ENCODE data around the gene CD33.

Gene CD33

DNA sequence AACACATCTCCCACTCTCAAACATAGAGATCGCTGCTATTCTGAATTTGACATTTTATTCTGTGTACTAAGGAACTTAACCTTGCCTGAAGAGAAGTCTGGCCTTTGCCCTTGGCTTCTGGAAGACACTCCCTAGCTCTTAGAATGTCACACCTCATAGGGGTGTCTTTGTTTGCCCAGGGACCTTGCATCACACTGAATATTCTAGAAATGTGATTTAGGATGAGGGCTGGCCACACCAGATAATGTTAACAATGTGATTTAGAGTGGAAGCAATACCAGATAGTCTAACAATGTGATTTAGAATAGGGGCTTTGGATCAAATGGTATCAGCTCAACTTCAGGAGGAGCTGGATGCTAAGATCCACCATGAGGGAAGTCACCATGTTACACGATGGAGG is 32.6 kb downstream of the CD33 start:
- H4K8ac ChIP-seq (ENCODE audit: low read length) = no peak overlapping the region
- H3K14ac ChIP-seq (ENCODE audit: low read length in 2 of 2) = no peak overlapping the region
- H2AFZ ChIP-seq (ENCODE audit: low read depth, low read length) = no peak overlapping the region
- H3K9me3 ChIP-seq (ENCODE audit: control insufficient read depth, low read length) = no peaks in the 10 kb centered on the region
- no peak overlapping the region for H2AK5ac ChIP-seq (ENCODE audit: low read length, severe bottlenecking)
- H3K9ac ChIP-seq (ENCODE audit: low read length) = no peak overlapping the region
- no peak for DNase-seq
- no peak overlapping the region for H3K23ac ChIP-seq (ENCODE audit: low read length in 2 of 2)
- no peak overlapping the region for H2BK15ac ChIP-seq (ENCODE audit: low read depth, poor library complexity, severe bottlenecking)
- H3K4me2 ChIP-seq (ENCODE audit: low read length, poor library complexity, severe bottlenecking) = no peak overlapping the region
- H2BK120ac ChIP-seq (ENCODE audit: low read depth, low read length) = no peak overlapping the region
- H3K27ac ChIP-seq (ENCODE audit: low read length, poor library complexity, severe bottlenecking) = no peak overlapping the region
- H4K91ac ChIP-seq (ENCODE audit: low read length) = no peak overlapping the region
- H3K4me3 ChIP-seq (ENCODE audit: insufficient read depth in 1 of 2, low read depth in 1 of 2, low read length in 2 of 2) = no peak overlapping the region
- 70% methylated on average over 2 of the region's 2 CpGs for WGBS
- H3K79me1 ChIP-seq (replicated peaks; ENCODE audit: low read length, poor library complexity, severe bottlenecking) = no peaks in the 10 kb centered on the region
- no peak overlapping the region for H3K18ac ChIP-seq (ENCODE audit: low read depth in 1 of 2, low read length in 2 of 2)
- no peak overlapping the region for H2BK5ac ChIP-seq (ENCODE audit: low read depth, low read length, poor library complexity, severe bottlenecking)
- H2BK12ac ChIP-seq (ENCODE audit: low read length in 2 of 2) = no peak overlapping the region
- no peaks in the 10 kb centered on the region for H3K36me3 ChIP-seq (ENCODE audit: control insufficient read depth in 1 of 2, insufficient read depth in 2 of 2, low read depth in 1 of 2, low read length in 2 of 2)
- no peak overlapping the region for H3K4ac ChIP-seq (ENCODE audit: low read depth in 1 of 2, low read length in 2 of 2)
- peaks cover 0 to 24% of the 10 kb centered on the region in 2 experiments for H3K27me3 ChIP-seq (ENCODE audit: control insufficient read depth in 1 of 2, insufficient read depth in 1 of 2, low read length in 2 of 2)
- H3K4me1 ChIP-seq (ENCODE audit: control insufficient read depth, insufficient read depth, low read depth, low read length) = no peaks in the 10 kb centered on the region

DNA sequence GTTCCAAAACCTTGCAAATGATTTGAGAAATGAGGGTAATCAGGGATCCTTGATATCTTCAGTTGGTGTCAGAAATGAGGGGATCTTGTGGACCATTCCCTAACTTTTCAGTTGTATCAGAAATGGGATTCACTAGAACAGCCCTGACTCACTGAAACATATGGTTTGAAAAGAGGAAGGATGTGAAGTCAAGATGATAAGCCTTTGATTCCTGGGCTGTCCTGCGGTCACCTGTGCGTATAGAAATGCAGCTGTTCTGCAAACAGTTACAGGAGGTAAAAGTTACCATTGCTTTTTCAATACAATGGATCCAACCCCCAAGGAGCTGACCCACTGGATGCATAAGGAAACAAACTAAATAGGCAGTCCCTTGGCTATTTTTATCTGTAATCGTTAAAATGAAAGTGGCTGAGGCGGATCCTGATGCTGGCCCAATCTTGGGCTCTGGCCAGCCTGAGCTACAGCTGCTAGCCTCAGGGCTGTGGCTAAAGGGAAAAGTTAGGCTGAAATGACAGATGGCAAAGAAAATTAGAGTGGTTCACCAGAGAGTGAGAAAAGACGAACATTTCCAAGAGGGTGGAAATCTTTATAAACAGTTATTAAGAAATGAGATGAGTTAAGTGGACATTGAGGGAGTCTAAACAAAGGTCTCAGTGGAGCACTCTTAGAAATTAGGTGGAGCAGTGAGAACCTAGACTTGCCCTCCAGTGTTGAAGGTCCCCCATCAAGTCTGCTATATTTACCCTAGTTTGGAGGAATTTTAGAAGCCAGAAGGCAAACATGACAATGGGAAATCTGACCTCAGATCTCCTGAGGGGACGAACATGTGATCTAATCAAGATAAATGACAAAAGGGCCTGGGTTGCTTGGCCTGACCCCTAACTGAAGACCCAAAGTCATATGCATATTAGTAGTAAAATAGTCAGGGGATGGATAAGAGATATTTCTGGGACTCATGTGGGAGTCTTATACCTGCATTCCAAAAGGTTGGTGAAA is 33.6 kb downstream of the CD33 start:
- 85% methylated on average over 6 of the region's 6 CpGs for WGBS
- H3K9ac ChIP-seq (ENCODE audit: low read length) = no peak overlapping the region

DNA sequence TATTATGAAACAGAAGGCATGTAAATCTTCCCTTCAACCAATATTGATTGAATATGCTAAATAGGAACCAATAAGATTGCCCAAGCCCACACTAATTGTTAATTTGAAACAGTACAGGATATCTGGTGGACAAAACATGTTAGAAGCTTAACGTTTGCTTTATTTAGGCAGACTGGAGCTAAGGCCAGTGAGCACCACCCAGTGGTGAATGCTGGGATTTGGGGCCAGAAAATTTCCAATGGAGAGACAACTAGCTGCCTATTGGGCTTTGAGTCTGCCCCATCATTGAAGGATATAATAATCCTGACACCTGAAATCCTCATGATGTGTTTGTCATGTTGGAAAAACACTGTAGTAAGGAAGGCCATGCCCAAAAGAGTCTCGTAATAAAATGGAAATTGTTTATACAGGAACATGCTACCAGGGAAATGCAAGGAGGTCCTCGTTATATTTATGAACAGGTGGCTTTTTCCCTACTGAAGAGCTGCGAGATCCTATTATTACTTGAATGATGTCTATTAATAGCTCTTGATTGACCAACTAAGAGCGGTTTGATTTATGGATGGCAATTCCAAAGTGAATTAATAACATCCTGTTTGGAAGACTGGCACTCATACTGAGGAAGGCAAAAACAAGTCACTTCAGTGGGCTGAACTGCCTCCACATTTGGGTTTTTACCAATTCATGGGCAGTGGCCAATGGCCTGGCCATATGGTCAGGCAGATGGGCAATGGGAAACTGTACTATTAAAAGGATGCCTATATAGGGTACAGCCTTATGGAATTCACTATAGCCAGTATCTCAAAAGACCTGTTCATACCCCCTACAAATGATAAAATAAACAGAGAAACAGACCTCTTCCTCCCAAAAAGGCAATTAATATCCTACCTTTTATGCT is 34.7 kb downstream of the CD33 start:
- H3K27me3 ChIP-seq (ENCODE audit: control insufficient read depth in 1 of 2, insufficient read depth in 1 of 2, low read length in 2 of 2) = peaks cover 0 to 34% of the 10 kb centered on the region in 2 experiments
- H2BK12ac ChIP-seq (ENCODE audit: low read length in 2 of 2) = no peak overlapping the region
- H3K9ac ChIP-seq (ENCODE audit: low read length) = no peak overlapping the region
- no peak overlapping the region for H2BK15ac ChIP-seq (ENCODE audit: low read depth, poor library complexity, severe bottlenecking)
- H2BK120ac ChIP-seq (ENCODE audit: low read depth, low read length) = no peak overlapping the region
- DNase-seq = peak; percentile 6
- H3K4ac ChIP-seq (ENCODE audit: low read depth in 1 of 2, low read length in 2 of 2) = no peak overlapping the region
- no peak overlapping the region for H3K18ac ChIP-seq (ENCODE audit: low read depth in 1 of 2, low read length in 2 of 2)
- no peak overlapping the region for H2BK5ac ChIP-seq (ENCODE audit: low read depth, low read length, poor library complexity, severe bottlenecking)
- H3K23ac ChIP-seq (ENCODE audit: low read length in 2 of 2) = no peak overlapping the region
- no peak overlapping the region for H3K4me2 ChIP-seq (ENCODE audit: low read length, poor library complexity, severe bottlenecking)
- WGBS = 28% methylated on average over 5 of the region's 5 CpGs
- no peak overlapping the region for H3K27ac ChIP-seq (ENCODE audit: low read length, poor library complexity, severe bottlenecking)
- no peaks in the 10 kb centered on the region for H3K79me1 ChIP-seq (replicated peaks; ENCODE audit: low read length, poor library complexity, severe bottlenecking)
- no peak overlapping the region for H3K4me3 ChIP-seq (ENCODE audit: insufficient read depth in 1 of 2, low read depth in 1 of 2, low read length in 2 of 2)
- H3K36me3 ChIP-seq (ENCODE audit: control insufficient read depth in 1 of 2, insufficient read depth in 2 of 2, low read depth in 1 of 2, low read length in 2 of 2) = no peaks in the 10 kb centered on the region
- H3K4me1 ChIP-seq (ENCODE audit: control insufficient read depth, insufficient read depth, low read depth, low read length) = no peaks in the 10 kb centered on the region
- no peaks in the 10 kb centered on the region for H3K9me3 ChIP-seq (ENCODE audit: control insufficient read depth, low read length)
- no peak overlapping the region for H2AK5ac ChIP-seq (ENCODE audit: low read length, severe bottlenecking)
- no peak overlapping the region for H3K14ac ChIP-seq (ENCODE audit: low read length in 2 of 2)
- H4K8ac ChIP-seq (ENCODE audit: low read length) = no peak overlapping the region
- no peak overlapping the region for H2AFZ ChIP-seq (ENCODE audit: low read depth, low read length)
- H4K91ac ChIP-seq (ENCODE audit: low read length) = no peak overlapping the region

More for the DNA sequence above, 33.6 kb downstream of the CD33 start:
- Histone ChIP-seq H3K36me3 (ENCODE audit: control insufficient read depth in 1 of 2, insufficient read depth in 2 of 2, low read depth in 1 of 2, low read length in 2 of 2) (no peaks in the 10 kb centered on the region), H3K9me3 (ENCODE audit: control insufficient read depth, low read length) (no peaks in the 10 kb centered on the region), H3K79me1 (replicated peaks; ENCODE audit: low read length, poor library complexity, severe bottlenecking) (no peaks in the 10 kb centered on the region), H2BK5ac (ENCODE audit: low read depth, low read length, poor library complexity, severe bottlenecking) (no peak overlapping the region), H3K23ac (ENCODE audit: low read length in 2 of 2) (no peak overlapping the region), H2BK120ac (ENCODE audit: low read depth, low read length) (no peak overlapping the region), H3K4me1 (ENCODE audit: control insufficient read depth, insufficient read depth, low read depth, low read length) (no peaks in the 10 kb centered on the region), H2AK5ac (ENCODE audit: low read length, severe bottlenecking) (no peak overlapping the region), H2BK15ac (ENCODE audit: low read depth, poor library complexity, severe bottlenecking) (no peak overlapping the region), H4K91ac (ENCODE audit: low read length) (no peak overlapping the region), H3K27me3 (ENCODE audit: control insufficient read depth in 1 of 2, insufficient read depth in 1 of 2, low read length in 2 of 2) (peaks cover 0 to 31% of the 10 kb centered on the region in 2 experiments), H3K27ac (ENCODE audit: low read length, poor library complexity, severe bottlenecking) (no peak overlapping the region), H2AFZ (ENCODE audit: low read depth, low read length) (no peak overlapping the region), H4K8ac (ENCODE audit: low read length) (no peak overlapping the region), H3K4me3 (ENCODE audit: insufficient read depth in 1 of 2, low read depth in 1 of 2, low read length in 2 of 2) (no peak overlapping the region), H3K4ac (ENCODE audit: low read depth in 1 of 2, low read length in 2 of 2) (no peak overlapping the region), H3K4me2 (ENCODE audit: low read length, poor library complexity, severe bottlenecking) (no peak overlapping the region), H3K14ac (ENCODE audit: low read length in 2 of 2) (no peak overlapping the region), H2BK12ac (ENCODE audit: low read length in 2 of 2) (no peak overlapping the region), H3K18ac (ENCODE audit: low read depth in 1 of 2, low read length in 2 of 2) (no peak overlapping the region)
- DNase-seq = no peak

DNA sequence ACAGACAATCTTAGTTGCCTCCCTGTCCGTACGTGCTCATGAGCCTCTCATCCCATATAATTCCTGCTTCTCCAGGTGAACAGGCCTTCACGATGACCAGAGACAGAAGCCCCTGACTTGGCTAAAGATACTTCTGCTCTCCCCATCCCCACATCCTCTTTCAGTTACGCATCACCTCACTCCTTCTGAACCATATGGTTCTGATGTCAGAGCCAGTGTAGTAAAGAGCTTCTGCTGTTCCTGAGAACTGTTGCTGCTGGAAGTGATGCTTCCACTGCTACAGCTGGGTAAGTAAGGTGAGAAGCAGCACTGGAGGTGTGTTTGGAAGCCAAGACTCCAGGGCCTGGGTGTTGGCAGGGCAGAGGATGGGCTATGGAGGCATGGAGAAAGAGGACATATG is 38.9 kb downstream of the CD33 start:
- H3K23ac ChIP-seq (ENCODE audit: low read length in 2 of 2) = no peak overlapping the region
- no peak overlapping the region for H3K18ac ChIP-seq (ENCODE audit: low read depth in 1 of 2, low read length in 2 of 2)
- no peak overlapping the region for H2BK120ac ChIP-seq (ENCODE audit: low read depth, low read length)
- no peak overlapping the region for H2BK15ac ChIP-seq (ENCODE audit: low read depth, poor library complexity, severe bottlenecking)
- H3K27me3 ChIP-seq (ENCODE audit: control insufficient read depth in 1 of 2, insufficient read depth in 1 of 2, low read length in 2 of 2) = peaks cover 0 to 43% of the 10 kb centered on the region in 2 experiments
- H2AK5ac ChIP-seq (ENCODE audit: low read length, severe bottlenecking) = no peak overlapping the region
- H3K27ac ChIP-seq (ENCODE audit: low read length, poor library complexity, severe bottlenecking) = no peak overlapping the region
- no peaks in the 10 kb centered on the region for H3K36me3 ChIP-seq (ENCODE audit: control insufficient read depth in 1 of 2, insufficient read depth in 2 of 2, low read depth in 1 of 2, low read length in 2 of 2)
- no peak overlapping the region for H3K4me2 ChIP-seq (ENCODE audit: low read length, poor library complexity, severe bottlenecking)
- H4K91ac ChIP-seq (ENCODE audit: low read length) = no peak overlapping the region
- no peaks in the 10 kb centered on the region for H3K4me1 ChIP-seq (ENCODE audit: control insufficient read depth, insufficient read depth, low read depth, low read length)
- H2BK12ac ChIP-seq (ENCODE audit: low read length in 2 of 2) = no peak overlapping the region
- no peak overlapping the region for H2AFZ ChIP-seq (ENCODE audit: low read depth, low read length)
- no peak overlapping the region for H4K8ac ChIP-seq (ENCODE audit: low read length)
- H3K14ac ChIP-seq (ENCODE audit: low read length in 2 of 2) = no peak overlapping the region
- H3K9me3 ChIP-seq (ENCODE audit: control insufficient read depth, low read length) = no peaks in the 10 kb centered on the region
- H3K79me1 ChIP-seq (replicated peaks; ENCODE audit: low read length, poor library complexity, severe bottlenecking) = no peaks in the 10 kb centered on the region
- no peak for DNase-seq
- 80% methylated on average over 3 of the region's 4 CpGs for WGBS
- H3K9ac ChIP-seq (ENCODE audit: low read length) = no peak overlapping the region
- no peak overlapping the region for H3K4me3 ChIP-seq (ENCODE audit: insufficient read depth in 1 of 2, low read depth in 1 of 2, low read length in 2 of 2)
- no peak overlapping the region for H3K4ac ChIP-seq (ENCODE audit: low read depth in 1 of 2, low read length in 2 of 2)
- no peak overlapping the region for H2BK5ac ChIP-seq (ENCODE audit: low read depth, low read length, poor library complexity, severe bottlenecking)
